COR-L47 (cell line): ENCODE results near the gene TAS2R46.
"Not testable (repeated sequence)": the region's sequence is repeated elsewhere in the genome, so short reads cannot be mapped to it uniquely, and the experiment has no call there.

Experiments used
- DNase-seq: peaks from one replicate; lab custom pipeline; 2025; lab: John Stamatoyannopoulos, UW

TAS2R46 gene

DNA sequence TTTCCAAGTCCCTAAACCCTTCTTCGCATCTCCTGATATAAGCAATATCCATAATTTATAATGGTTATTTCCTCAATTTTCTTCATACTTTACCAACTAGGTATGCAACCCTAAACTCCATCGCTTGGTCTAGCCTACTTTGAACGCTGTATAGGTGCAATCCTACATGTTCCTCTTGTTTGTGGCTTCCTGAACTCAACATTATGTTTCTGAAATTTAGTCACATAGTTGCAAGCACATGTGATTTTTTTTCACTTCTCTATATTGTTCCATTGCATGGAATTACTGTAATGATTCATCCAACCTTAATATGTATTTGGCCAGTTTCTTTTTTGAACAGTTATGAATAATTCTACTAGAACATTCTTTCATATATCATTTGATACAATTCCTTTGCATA is 28.1 kb downstream of the TAS2R46 start:
- not testable (repeated sequence) for DNase-seq

DNA sequence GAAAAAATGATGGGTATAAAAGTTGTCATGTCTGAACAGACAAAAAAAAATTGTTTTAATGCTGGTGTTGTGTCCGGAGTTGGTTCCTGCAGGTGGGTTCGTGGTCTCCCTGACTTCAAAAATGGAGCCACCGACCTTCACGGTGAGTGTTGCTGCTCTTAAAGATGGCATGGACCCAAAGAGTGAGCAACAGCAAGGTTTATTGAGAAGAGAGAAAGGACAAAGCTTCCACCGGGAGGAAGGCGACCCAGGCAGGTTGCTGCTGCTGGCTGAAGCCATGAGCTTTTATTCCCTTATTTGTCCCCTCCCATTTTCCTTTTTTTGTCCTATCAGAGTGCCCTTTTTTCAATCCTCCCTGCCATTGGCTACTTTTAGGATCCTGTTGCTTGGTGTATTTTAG is 30.8 kb downstream of the TAS2R46 start, which contains the start of gene TAS2R31:
Gene TAS2R31, minus strand, starts transcription at position 101 of the 400 bp plus-strand sequence. Its CDS starts 72 bp downstream, at position 29.
- DNase-seq: no peak

- no peak for DNase-seq
Observed at GRCh38 chr12:11026118-11026517, 36.0 kb downstream of the TAS2R46 start.

DNA sequence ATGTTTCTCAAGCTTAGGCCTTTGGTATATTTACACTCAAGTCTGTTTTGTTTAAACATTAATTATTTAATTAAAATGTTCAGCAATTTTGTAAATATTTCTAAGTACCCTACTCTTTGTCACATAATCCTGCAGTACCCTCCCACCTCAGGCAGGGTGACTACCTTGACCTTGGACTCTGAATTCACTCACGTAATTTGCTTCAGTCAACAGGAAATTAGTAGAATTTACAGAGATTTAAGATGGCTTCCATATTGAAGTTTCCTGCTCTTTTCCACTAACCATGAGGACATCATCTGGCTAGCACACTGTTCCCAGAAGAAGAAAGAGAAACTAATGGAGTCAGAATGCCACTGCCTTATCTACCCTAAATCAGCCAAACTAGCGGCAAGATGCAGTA is 38.7 kb downstream of the TAS2R46 start:
- no peak for DNase-seq

- no peak for DNase-seq
Observed at GRCh38 chr12:11022520-11022919, 39.6 kb downstream of the TAS2R46 start, which contains the start of gene TAS2R19. Gene TAS2R19, minus strand, starts transcription at chr12:11022620. Its CDS starts 49 bp downstream, at chr12:11022571.

DNA sequence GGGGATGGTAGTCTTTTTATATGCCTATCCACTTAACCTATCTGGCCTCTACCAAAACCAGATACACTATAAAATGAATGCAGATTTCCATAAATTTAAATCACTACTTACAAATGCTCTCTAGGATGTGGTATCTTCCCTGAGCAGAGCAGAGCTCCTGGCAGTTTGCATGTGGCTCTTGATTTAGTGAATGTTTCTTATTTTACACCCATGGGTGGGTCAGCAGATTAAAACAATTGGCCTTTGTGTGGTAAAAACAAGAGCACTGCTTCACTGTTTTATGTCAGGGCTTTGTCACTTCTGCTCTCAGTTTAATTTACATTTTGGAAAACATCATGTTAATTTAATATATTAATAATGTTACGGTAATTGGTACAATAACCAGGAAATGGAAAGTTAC is 45.2 kb downstream of the TAS2R46 start:
- DNase-seq: no peak

DNA sequence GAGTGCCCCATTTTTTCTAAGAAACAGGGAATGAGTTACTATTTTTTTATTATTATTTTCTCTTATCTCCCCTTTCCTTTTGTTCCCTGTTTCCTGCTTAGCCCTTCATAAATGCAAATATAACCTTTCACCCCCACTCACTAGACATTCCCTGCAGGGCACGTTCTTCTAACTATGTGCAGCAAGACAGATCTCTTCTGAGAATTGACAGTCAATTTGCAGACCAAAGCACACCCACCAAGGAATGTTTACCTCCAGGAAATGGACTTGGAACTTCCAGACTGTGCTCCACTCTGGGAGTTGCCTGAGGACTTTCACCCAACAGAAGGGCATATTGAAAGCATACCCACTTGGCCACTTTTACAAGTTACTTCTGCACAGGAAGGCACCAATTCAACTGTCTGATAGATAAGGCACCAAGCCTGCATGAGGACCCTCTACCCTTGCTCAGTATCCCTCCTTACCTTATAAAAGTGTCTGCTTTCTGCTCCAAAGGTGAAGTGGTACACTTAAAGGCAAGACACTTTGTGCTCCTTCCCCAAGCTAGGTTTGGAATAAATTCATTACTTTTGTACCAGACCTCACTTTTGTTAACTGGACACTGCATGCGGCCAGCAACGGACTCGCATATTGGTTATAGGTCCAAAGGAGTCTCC is 46.2 kb downstream of the TAS2R46 start:
- no peak for DNase-seq

DNA sequence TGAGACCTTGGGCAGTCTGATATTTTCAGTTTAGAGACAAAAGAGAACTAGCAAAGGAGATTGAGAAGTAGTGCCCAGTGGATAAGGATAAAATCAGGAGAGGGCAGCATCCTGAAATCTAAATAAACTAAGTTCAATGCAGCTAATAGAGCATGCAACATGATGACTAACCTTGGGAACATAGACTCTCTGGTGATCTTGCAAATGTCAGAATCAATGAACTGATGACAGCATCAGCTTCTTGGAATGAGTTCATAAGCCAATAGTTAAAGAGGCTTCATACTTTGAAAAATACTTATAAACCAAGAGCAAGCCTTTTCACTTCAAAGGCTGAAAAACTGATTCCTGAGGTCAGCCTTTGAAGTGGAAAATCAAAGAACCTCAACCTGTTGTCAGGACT is 47.9 kb downstream of the TAS2R46 start:
- DNase-seq: no peak
